Trophoblast cell (in vitro differentiated cells and primary cell): Measurements from ENCODE around the gene DAND5.
A peak's percentile ranks its signal among the peaks of the same experiment; 100 is the strongest.

Experiments
- DNase-seq, 2 donors: peaks; one replicate each; pipeline ENCODE4 v3.0.0-alpha.2; 2016
- H2AFZ ChIP-seq: 2 replicates; pipeline ENCODE4 v1.6.1; 2013; ENCODE audit warnings: low read length, moderate library complexity, mild to moderate bottlenecking; ENCODE audit not compliant: insufficient read depth, poor library complexity
- H2AK5ac ChIP-seq: 2 replicates; pipeline ENCODE4 v1.6.1; 2013; ENCODE audit warnings: mild to moderate bottlenecking, low read length
- H2BK120ac ChIP-seq: 2 replicates; pipeline ENCODE4 v1.6.1; 2013; ENCODE audit warnings: low read length, mild to moderate bottlenecking, moderate library complexity; ENCODE audit not compliant: insufficient read depth, poor library complexity
- H2BK12ac ChIP-seq: 2 replicates; pipeline ENCODE4 v1.6.1; 2013; ENCODE audit warnings: mild to moderate bottlenecking, low read length, moderate library complexity
- H2BK5ac ChIP-seq: 2 replicates; pipeline ENCODE4 v1.6.1; 2013; ENCODE audit warnings: low read length, low read depth, moderate library complexity, mild to moderate bottlenecking; ENCODE audit not compliant: poor library complexity
- H3K14ac ChIP-seq: 2 replicates; pipeline ENCODE4 v1.6.1; 2013; ENCODE audit warnings: mild to moderate bottlenecking, low read length
- H3K18ac ChIP-seq: 2 replicates; pipeline ENCODE4 v1.6.1; 2013; ENCODE audit warnings: mild to moderate bottlenecking, low read length
- H3K23ac ChIP-seq: 2 replicates; pipeline ENCODE4 v1.6.1; 2013; ENCODE audit warnings: low read length
- H3K27ac ChIP-seq: 2 replicates; pipeline ENCODE4 v1.5.1; 2013; ENCODE audit warnings: low read depth, mild to moderate bottlenecking, inconsistent platforms, low read length, moderate library complexity
- H3K27me3 ChIP-seq: 2 replicates; pipeline ENCODE4 v1.6.1; 2013; ENCODE audit warnings: inconsistent platforms, mild to moderate bottlenecking, low read length, moderate library complexity; ENCODE audit not compliant: insufficient read depth
- H3K36me3 ChIP-seq, 2 experiments: 1 replicate in 1 of 2; 2 replicates in 1 of 2; pipeline ENCODE4 v1.6.1; 2013; ENCODE audit warnings: low read length in 2 of 2, mild to moderate bottlenecking in 2 of 2, moderate library complexity in 1 of 2; ENCODE audit not compliant: insufficient read depth in 2 of 2, control insufficient read depth in 1 of 2
- H3K4ac ChIP-seq: 2 replicates; pipeline ENCODE4 v1.6.1; 2013; ENCODE audit warnings: low read depth, mild to moderate bottlenecking, low read length, moderate library complexity
- H3K4me1 ChIP-seq, 2 experiments: 1 replicate in 1 of 2; 2 replicates in 1 of 2; pipeline ENCODE4 v1.6.1; 2013; ENCODE audit warnings: low read length in 2 of 2, mild to moderate bottlenecking in 2 of 2, moderate library complexity in 1 of 2; ENCODE audit not compliant: insufficient read depth in 2 of 2, control insufficient read depth in 1 of 2
- H3K4me2 ChIP-seq: 2 replicates; pipeline ENCODE4 v1.6.1; 2013; ENCODE audit warnings: inconsistent platforms, mild to moderate bottlenecking, low read length, moderate library complexity
- H3K4me3 ChIP-seq: 2 replicates; pipeline ENCODE4 v1.5.1; 2013; ENCODE audit warnings: mild to moderate bottlenecking, low read depth, low read length, inconsistent platforms
- H3K79me1 ChIP-seq: one replicate; pipeline ENCODE4 v1.6.1; 2013; ENCODE audit warnings: low read length
- H3K79me2 ChIP-seq: 2 replicates; pipeline ENCODE4 v1.6.1; 2013; ENCODE audit warnings: low read length, mild to moderate bottlenecking; ENCODE audit not compliant: control insufficient read depth, insufficient read depth, poor library complexity
- H3K9ac ChIP-seq: 2 replicates; pipeline ENCODE4 v1.6.1; 2013; ENCODE audit warnings: mild to moderate bottlenecking, low read length
- H3K9me3 ChIP-seq: 2 replicates; pipeline ENCODE4 v1.6.1; 2013; ENCODE audit warnings: low read depth, mild to moderate bottlenecking, control low read depth, inconsistent platforms, low read length; ENCODE audit not compliant: insufficient read depth
- H4K12ac ChIP-seq: 2 replicates; pipeline ENCODE4 v1.6.1; 2013; ENCODE audit warnings: low read depth, mild to moderate bottlenecking, low read length, moderate library complexity
- H4K8ac ChIP-seq: 2 replicates; pipeline ENCODE4 v1.6.1; 2013; ENCODE audit warnings: low read depth, mild to moderate bottlenecking, low read length, moderate library complexity
- H4K91ac ChIP-seq: one replicate; pipeline ENCODE4 v1.6.1; 2013; ENCODE audit warnings: low read depth, mild to moderate bottlenecking, low read length, moderate library complexity
- WGBS: extraction: QIAGEN DNeasy Blood & Tissue Kit; methylation state at CpG from one replicate; pipeline ENCODE4 v1.1.7; 2013; ENCODE audit warnings: missing lambda C conversion rate; ENCODE audit not compliant: insufficient read length, insufficient coverage; ENCODE audit errors: extremely low coverage; 5-methylcytosine and 5-hydroxymethylcytosine counted together

Gene DAND5

DNA sequence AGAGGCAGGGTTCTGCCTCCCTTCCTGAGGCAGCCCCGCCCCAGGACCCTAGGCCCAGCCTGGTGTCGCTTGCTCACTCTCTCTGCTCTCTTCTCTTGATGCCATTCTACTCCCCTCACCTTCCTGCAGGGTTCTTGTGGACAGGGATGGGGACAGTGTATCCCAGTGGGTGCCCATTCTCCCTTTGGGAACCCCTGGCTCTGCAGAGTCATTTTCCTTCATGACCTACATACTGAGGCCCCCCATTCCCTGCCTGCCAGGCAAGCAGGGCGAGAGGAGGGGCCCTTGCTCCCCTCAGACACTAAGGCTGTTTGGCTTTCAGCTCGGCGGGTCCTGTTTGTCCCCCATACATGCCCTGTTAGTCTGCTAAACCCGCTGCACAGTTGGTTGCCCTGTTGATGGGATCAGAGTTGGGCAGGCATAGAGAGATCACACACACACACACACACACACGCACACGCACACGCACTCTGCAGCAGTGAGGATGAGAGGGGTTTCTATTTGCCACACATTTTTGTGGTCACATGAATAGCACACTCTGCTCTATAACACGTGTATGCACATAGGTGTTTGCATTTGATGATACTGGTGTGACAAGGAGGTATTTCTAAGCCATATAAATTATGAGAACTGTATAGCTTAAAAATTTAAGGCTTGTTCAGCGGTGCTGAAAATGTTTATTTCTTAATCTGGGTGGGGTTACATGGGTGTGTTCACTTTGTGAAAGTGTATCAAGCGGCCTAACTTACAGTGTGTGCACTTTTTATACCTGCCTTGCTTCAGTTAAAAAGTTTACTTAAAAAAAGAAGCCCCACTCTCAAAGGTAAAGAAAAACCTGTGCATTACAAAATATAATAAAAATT lies 46.2 kb downstream of the DAND5 start:
- H2BK12ac ChIP-seq: no peak overlapping the region
- H4K12ac ChIP-seq: no peak overlapping the region
- no peak overlapping the region for H3K9ac ChIP-seq
- WGBS: no CpG with 5 or more reads among the region's 12 CpGs
- H4K91ac ChIP-seq: no peak overlapping the region
- no peak overlapping the region for H3K4me2 ChIP-seq
- H3K79me2 ChIP-seq: no peaks in the 10 kb centered on the region
- no peak overlapping the region for H2BK5ac ChIP-seq
- H3K27me3 ChIP-seq: peaks cover 88% of the 10 kb centered on the region
- H3K4me1 ChIP-seq: no peaks in the 10 kb centered on the region
- no peak overlapping the region for H2AFZ ChIP-seq
- no peak overlapping the region for H3K27ac ChIP-seq
- H3K9me3 ChIP-seq: peaks cover 11% of the 10 kb centered on the region
- H3K4ac ChIP-seq: no peak overlapping the region
- no peak overlapping the region for H2AK5ac ChIP-seq
- H3K23ac ChIP-seq: peak overlapping the region; percentile 52
- no peak for DNase-seq
- no peak overlapping the region for H2BK120ac ChIP-seq
- no peak overlapping the region for H4K8ac ChIP-seq
- peak overlapping the region; percentile 28 for H3K4me3 ChIP-seq
- H3K36me3 ChIP-seq: no peaks in the 10 kb centered on the region
- H3K79me1 ChIP-seq: no peaks in the 10 kb centered on the region
- no peak overlapping the region for H3K14ac ChIP-seq
- H3K18ac ChIP-seq: no peak overlapping the region

DNA sequence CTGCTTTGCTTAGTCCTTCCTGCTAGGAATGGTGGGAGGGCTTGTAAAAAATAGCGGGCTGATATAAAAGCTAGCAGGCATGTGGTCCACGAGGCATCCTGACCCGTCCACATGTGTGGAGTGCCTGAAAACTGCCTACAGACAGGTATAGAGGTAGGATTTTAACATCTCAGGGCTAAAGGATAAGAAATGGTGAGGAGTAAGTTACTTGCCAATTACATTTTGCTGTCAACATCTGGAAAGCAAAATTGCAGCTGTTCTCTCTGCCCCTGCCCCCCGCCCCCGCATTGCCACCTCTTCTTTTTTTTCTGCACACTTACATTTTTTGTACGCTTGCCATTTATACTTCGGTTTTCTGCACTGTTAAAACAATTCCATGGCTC lies 46.9 kb downstream of the DAND5 start:
- H3K4me1 ChIP-seq: no peaks in the 10 kb centered on the region
- H3K23ac ChIP-seq: no peak overlapping the region
- no peak overlapping the region for H3K9ac ChIP-seq
- no peaks in the 10 kb centered on the region for H3K79me2 ChIP-seq
- no peak overlapping the region for H3K18ac ChIP-seq
- no peak overlapping the region for H3K14ac ChIP-seq
- no peak overlapping the region for H4K12ac ChIP-seq
- H3K9me3 ChIP-seq: peaks cover 8% of the 10 kb centered on the region
- H2AFZ ChIP-seq: no peak overlapping the region
- no peak overlapping the region for H4K8ac ChIP-seq
- no peak overlapping the region for H3K4ac ChIP-seq
- no peak overlapping the region for H2BK12ac ChIP-seq
- H2AK5ac ChIP-seq: no peak overlapping the region
- no CpG with 5 or more reads among the region's 7 CpGs for WGBS
- H3K4me2 ChIP-seq: no peak overlapping the region
- no peak overlapping the region for H2BK120ac ChIP-seq
- no peak overlapping the region for H3K27ac ChIP-seq
- H2BK5ac ChIP-seq: no peak overlapping the region
- H3K36me3 ChIP-seq: no peaks in the 10 kb centered on the region
- no peak overlapping the region for H4K91ac ChIP-seq
- no peak for DNase-seq
- H3K27me3 ChIP-seq: peaks cover 88% of the 10 kb centered on the region
- no peaks in the 10 kb centered on the region for H3K79me1 ChIP-seq
- H3K4me3 ChIP-seq: no peak overlapping the region

DNA sequence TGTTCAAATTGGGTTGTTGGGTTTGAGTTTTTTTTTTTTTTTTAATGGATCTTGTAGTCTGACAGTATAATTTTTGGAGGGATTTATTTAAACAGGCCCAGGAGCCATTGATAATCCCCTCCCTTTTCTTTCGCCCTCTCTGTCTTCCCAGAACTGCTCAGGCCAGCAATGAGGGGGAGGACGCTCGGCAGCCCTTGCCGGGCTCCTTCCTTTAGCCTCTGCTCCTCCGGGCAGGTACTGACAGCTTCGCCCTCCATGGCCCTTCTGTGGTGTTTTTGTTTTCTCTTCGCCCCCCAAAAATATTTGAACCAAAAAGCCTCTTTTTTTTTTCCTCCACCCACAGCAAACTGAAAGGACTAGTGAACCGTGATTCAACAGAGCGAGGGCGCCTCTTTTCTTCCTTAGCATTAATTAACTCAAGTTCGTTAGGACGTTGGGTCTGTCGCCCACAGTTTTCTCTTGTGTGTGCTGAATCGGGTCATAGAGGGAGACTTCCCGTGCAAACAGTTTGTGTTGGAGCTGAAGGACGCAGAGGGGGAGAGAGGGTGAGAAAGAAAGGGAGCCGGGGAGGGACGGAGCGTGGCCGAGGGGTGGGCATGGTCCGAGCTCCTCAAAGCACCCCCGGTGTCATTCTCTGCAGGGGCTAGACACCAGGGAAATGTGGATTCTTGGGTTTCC lies 47.4 kb downstream of the DAND5 start:
- H4K8ac ChIP-seq: no peak overlapping the region
- H3K18ac ChIP-seq: no peak overlapping the region
- H3K4me3 ChIP-seq: no peak overlapping the region
- H3K4ac ChIP-seq: no peak overlapping the region
- no peak overlapping the region for H4K91ac ChIP-seq
- H3K36me3 ChIP-seq: no peaks in the 10 kb centered on the region
- H2AK5ac ChIP-seq: no peak overlapping the region
- H2BK120ac ChIP-seq: no peak overlapping the region
- WGBS: no CpG with 5 or more reads among the region's 22 CpGs
- no peak overlapping the region for H3K27ac ChIP-seq
- H3K79me1 ChIP-seq: no peaks in the 10 kb centered on the region
- no peak overlapping the region for H3K4me2 ChIP-seq
- no peak overlapping the region for H4K12ac ChIP-seq
- H3K27me3 ChIP-seq: peaks cover 88% of the 10 kb centered on the region
- H3K4me1 ChIP-seq: no peaks in the 10 kb centered on the region
- no peak overlapping the region for H3K23ac ChIP-seq
- H3K9ac ChIP-seq: no peak overlapping the region
- peaks cover 5% of the 10 kb centered on the region for H3K9me3 ChIP-seq
- no peak for DNase-seq
- no peak overlapping the region for H3K14ac ChIP-seq
- no peaks in the 10 kb centered on the region for H3K79me2 ChIP-seq
- H2BK5ac ChIP-seq: no peak overlapping the region
- no peak overlapping the region for H2BK12ac ChIP-seq
- H2AFZ ChIP-seq: no peak overlapping the region

DNA sequence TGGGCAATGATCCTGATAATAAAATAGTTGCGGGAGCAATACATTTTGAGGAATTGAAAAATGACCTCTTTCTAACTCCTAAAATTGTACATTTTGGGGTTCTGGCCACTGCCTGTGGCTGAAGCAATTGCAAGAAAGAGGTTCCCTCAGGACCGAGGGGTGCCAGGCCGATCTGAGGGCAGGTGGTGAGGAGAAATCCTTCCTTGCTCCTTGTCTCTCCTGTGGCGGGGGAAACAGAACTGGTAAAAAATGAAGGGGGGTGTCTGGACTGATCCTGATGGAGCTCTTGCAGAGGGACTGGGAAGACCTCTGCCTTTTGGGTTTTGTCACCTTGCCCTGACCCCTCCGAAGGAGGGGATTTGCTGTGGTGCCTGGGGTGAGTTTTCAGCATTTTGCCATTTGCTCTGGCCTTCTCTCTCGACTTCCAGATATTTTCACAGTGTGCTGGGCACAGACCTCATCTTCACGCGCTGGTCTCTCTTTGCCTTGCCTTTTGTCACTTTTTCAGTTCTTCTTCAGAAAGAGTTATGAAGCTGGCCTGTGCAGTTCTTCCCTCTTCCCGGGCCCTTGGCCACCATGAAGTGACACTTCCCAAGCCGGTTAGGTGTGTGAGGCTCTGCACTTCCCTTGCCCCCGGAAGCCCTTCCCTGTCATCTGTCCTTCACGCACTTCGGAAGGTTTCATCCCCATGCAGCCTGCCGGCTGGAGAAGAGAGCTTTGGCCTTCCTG lies 48.1 kb downstream of the DAND5 start:
- Histone ChIP-seq H2BK12ac (no peak overlapping the region), H3K9me3 (no peaks in the 10 kb centered on the region), H3K4me2 (no peak overlapping the region), H2BK120ac (no peak overlapping the region), H3K27ac (no peak overlapping the region), H2AK5ac (no peak overlapping the region), H3K9ac (no peak overlapping the region), H3K23ac (no peak overlapping the region), H3K4me1 (no peaks in the 10 kb centered on the region), H3K36me3 (no peaks in the 10 kb centered on the region), H3K4ac (no peak overlapping the region), H3K18ac (no peak overlapping the region), H3K79me2 (no peaks in the 10 kb centered on the region), H3K4me3 (no peak overlapping the region), H4K91ac (no peak overlapping the region), H4K8ac (no peak overlapping the region), H3K27me3 (peaks cover 87% of the 10 kb centered on the region), H3K79me1 (no peaks in the 10 kb centered on the region), H4K12ac (no peak overlapping the region), H2BK5ac (no peak overlapping the region), H2AFZ (no peak overlapping the region), H3K14ac (no peak overlapping the region)
- no peak for DNase-seq
- WGBS: no CpG with 5 or more reads among the region's 14 CpGs
